ENCODE measurements around the gene H19.

H19 gene

DNA sequence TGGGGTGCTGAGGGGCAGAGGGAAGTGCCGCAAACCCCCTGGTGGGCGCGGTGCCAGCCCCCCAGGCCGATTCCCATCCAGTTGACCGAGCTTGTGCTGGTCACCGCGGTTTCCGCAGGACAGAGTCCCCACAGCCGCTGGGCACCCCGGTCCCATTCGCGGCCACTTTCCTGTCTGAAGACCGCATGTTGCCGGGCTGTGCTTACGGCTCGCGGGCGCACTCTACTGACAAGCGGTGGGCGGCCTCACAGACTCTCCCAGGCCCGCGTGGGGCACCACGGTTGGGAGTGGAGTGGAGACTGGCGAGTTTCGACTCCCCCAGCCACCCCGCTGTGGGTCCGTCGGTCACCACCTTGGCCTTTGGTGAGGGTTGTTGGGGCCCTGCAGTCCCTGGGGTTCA is 648 bp upstream of the H19 start:
- TF ChIP-seq, protein P1, sequence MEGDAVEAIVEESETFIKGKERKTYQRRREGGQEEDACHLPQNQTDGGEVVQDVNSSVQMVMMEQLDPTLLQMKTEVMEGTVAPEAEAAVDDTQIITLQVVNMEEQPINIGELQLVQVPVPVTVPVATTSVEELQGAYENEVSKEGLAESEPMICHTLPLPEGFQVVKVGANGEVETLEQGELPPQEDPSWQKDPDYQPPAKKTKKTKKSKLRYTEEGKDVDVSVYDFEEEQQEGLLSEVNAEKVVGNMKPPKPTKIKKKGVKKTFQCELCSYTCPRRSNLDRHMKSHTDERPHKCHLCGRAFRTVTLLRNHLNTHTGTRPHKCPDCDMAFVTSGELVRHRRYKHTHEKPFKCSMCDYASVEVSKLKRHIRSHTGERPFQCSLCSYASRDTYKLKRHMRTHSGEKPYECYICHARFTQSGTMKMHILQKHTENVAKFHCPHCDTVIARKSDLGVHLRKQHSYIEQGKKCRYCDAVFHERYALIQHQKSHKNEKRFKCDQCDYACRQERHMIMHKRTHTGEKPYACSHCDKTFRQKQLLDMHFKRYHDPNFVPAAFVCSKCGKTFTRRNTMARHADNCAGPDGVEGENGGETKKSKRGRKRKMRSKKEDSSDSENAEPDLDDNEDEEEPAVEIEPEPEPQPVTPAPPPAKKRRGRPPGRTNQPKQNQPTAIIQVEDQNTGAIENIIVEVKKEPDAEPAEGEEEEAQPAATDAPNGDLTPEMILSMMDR (IDR thresholded peaks at IDR 0.05; ENCODE audit: low read depth, low read length) = no peak
- DNase-seq (ENCODE audit: low read depth in 2 of 2) = no peak
- no peak overlapping the region for H3K4me3 ChIP-seq (replicated peaks in 1 of 2; ENCODE audit: low read depth in 2 of 2, low read length in 2 of 2)

DNA sequence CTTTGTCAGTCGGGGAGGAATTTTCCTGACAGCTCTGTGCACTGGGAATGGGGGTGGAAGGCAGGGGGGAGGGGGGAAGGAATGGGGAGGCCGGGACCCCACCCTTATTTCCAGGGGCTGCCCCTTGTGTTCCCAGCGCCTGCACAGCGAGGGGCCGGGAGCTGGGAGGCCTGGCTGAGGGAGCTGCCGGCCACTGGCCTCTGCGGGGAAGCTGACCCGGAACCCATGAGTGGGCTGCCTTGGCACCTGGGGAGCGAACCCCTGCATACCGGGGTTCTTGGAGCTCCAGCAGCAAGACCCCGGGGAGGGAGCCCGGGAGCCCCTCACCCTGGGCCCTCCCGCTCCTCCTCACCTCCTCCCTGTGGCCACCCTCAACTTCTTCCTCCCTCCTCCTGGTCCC is 3.5 kb downstream of the H19 start:
- no peak overlapping the region for H3K4me3 ChIP-seq (replicated peaks in 1 of 2; ENCODE audit: low read depth in 2 of 2, low read length in 2 of 2)
- no peak for DNase-seq (ENCODE audit: low read depth in 2 of 2)
- TF ChIP-seq, protein P1 (IDR thresholded peaks at IDR 0.05; ENCODE audit: low read depth, low read length) = no peak

DNA sequence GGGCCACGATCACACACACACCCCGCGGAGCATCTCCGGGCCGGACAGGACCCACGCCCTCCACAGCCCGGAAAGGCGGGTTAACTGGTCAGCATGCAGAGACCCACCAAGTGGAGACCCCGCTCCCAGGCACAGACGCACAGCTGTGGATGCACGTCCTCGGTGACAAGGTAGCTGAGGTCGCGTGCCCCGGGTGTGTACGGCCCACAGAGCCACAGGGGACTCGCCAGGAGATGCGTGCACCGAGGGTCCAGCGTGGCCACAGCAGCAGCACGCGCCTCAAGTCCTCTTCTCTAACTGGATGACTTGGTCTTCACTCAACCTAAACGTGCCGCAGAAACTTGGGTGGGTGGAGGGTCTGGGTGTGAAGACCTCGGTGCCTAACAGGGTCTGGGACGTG is 5.5 kb downstream of the H19 start:
- TF ChIP-seq, protein P1 (IDR thresholded peaks at IDR 0.05; ENCODE audit: low read depth, low read length) = no peak
- H3K4me3 ChIP-seq (replicated peaks in 1 of 2; ENCODE audit: low read depth in 2 of 2, low read length in 2 of 2) = no peak overlapping the region
- no peak for DNase-seq (ENCODE audit: low read depth in 2 of 2)

DNA sequence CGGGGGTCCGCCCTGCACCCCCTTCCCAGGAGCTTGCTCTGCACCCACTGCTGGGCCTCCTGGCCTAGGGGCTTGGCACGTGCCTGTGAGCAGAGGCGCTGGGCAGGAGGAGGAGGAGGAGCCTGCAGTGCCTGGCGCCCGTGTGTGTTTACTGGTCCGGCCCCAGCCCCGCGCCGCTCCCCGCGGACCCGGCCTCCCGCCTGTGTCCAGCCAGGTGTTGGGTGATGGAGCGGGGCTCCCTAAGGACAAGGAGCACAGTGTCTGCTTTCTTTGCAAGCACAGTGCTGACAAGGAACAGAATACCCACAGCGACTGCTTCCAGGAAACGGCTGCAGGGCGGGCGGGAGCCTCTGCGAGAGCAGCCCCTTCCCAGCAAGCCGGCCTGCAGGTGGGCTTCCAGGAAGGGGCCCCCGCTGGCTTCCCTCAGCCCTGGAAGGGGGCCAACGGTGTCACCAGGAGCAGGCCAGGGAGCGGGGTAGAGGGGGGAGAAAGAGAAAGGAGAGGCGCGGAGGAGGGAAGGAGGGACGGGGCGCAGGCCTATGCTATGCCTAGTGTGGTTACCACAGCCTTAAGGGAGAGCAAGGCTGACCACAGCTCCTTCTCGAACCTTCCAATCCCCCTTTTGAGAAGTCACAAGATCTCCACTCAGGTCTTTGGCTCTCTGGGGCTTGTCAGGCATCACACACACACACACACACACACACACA is 6.6 kb downstream of the H19 start:
- no peak overlapping the region for H3K4me3 ChIP-seq (replicated peaks in 1 of 2; ENCODE audit: low read depth in 2 of 2, low read length in 2 of 2)
- TF ChIP-seq, protein P1 (IDR thresholded peaks at IDR 0.05; ENCODE audit: low read depth, low read length) = no peak
- no peak for DNase-seq (ENCODE audit: low read depth in 2 of 2)

DNA sequence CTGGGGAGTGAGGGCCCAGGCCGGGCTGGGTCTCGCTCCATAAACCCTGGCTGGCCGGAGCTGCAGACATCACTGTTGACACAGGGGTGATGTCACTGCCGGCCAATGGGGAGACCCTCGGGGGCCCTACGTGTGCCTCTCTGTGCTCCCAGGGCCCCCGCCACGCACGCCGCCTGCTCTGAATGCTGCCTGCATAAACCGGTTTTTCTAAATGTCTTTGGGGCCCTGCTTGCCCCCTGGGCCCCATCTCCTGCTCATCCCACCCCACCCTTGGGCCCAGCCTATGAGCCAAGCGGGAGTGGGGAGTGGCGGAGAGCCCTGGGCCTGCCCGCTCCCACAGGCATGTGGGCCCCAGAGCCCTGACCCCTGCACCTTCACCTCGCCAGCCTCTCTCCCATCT is 7.7 kb downstream of the H19 start:
- no peak overlapping the region for H3K4me3 ChIP-seq (replicated peaks in 1 of 2; ENCODE audit: low read depth in 2 of 2, low read length in 2 of 2)
- TF ChIP-seq, protein P1 (IDR thresholded peaks at IDR 0.05; ENCODE audit: low read depth, low read length) = no peak
- DNase-seq (ENCODE audit: low read depth in 2 of 2) = no peak

DNA sequence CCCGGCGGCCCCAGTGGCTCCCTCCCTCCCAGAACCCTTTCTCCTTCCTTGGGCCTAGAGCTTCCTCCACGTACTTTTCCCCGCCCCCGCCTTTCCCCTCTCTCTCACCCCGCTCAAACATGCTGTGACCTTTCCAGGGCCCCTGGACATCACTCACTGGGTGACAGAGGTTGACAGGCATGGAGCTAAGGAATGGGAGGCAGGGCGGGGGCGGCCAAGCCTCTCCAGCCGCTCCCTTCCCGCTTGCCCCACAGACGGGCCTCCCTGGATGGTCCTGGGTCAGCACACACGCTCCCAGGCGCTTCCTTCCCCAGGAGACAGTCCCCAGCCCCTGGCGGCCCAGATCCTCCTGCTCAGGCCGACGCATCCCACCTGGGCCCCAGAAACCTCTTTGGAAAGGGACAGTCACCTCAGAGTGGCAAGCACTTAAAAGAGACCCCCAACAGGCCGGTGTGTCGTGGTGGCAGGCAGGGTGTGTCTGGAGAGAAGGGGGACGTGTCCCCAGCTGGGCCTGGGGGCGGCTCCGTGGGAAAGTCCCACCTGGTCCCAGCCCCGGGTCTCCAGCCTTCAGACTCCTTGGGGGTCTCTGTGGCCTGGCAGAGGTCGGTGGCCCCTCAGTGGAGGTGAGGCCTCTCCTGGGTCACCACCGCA is 8.8 kb downstream of the H19 start:
- DNase-seq (ENCODE audit: low read depth in 2 of 2) = no peak
- H3K4me3 ChIP-seq (replicated peaks in 1 of 2; ENCODE audit: low read depth in 2 of 2, low read length in 2 of 2) = no peak overlapping the region
- TF ChIP-seq, protein P1 (IDR thresholded peaks at IDR 0.05; ENCODE audit: low read depth, low read length) = no peak

Measured in cardiac fibroblast (primary cell).